A673 (cell line): ENCODE measurements around the gene CCBE1.

Experiments
- EZH2 ChIP-seq: fragments of 200-600 bp; sonication (generic); IDR thresholded peaks from 2 replicates; pipeline ENCODE4 v1.6.1; 2017; ENCODE audit warnings: borderline replicate concordance, low read depth, mild to moderate bottlenecking, mixed read lengths, antibody characterized with exemption, low read length; ENCODE audit not compliant: poor library complexity, severe bottlenecking
- TF ChIP-seq, protein P1 (sequence below): fragments of 300-800, 200-600 bp; sonication (generic); conservative IDR thresholded peaks from 2 replicates; pipeline ENCODE4 v1.5.1; 2017; ENCODE audit warnings: low read depth, mild to moderate bottlenecking, antibody characterized with exemption, low read length, moderate library complexity, mixed read lengths

DNA sequence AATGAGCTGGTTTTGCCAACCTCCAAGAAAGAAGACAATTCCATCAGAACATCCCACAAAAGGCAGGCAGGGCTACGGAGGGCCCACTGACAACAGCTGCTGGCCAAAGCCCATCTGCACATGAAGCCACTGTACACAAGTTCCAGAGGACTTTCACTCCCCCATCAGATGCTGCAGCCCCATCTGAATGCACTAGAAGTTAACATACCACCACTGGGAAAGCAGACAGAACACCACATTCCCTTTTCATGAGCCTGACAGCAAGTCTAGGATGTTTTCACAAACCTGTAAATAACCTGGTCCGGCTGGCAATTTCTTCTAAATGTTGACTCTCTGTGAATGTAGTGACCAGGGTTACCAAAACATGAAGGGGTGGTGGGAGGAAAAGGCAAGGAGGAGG is 41.5 kb downstream of the CCBE1 start:
- TF ChIP-seq, protein P1, sequence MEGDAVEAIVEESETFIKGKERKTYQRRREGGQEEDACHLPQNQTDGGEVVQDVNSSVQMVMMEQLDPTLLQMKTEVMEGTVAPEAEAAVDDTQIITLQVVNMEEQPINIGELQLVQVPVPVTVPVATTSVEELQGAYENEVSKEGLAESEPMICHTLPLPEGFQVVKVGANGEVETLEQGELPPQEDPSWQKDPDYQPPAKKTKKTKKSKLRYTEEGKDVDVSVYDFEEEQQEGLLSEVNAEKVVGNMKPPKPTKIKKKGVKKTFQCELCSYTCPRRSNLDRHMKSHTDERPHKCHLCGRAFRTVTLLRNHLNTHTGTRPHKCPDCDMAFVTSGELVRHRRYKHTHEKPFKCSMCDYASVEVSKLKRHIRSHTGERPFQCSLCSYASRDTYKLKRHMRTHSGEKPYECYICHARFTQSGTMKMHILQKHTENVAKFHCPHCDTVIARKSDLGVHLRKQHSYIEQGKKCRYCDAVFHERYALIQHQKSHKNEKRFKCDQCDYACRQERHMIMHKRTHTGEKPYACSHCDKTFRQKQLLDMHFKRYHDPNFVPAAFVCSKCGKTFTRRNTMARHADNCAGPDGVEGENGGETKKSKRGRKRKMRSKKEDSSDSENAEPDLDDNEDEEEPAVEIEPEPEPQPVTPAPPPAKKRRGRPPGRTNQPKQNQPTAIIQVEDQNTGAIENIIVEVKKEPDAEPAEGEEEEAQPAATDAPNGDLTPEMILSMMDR, result no peak
- no peak for TF ChIP-seq EZH2
